ENCODE data around the gene PTER.

PTER gene, protein sequence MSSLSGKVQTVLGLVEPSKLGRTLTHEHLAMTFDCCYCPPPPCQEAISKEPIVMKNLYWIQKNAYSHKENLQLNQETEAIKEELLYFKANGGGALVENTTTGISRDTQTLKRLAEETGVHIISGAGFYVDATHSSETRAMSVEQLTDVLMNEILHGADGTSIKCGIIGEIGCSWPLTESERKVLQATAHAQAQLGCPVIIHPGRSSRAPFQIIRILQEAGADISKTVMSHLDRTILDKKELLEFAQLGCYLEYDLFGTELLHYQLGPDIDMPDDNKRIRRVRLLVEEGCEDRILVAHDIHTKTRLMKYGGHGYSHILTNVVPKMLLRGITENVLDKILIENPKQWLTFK

DNA sequence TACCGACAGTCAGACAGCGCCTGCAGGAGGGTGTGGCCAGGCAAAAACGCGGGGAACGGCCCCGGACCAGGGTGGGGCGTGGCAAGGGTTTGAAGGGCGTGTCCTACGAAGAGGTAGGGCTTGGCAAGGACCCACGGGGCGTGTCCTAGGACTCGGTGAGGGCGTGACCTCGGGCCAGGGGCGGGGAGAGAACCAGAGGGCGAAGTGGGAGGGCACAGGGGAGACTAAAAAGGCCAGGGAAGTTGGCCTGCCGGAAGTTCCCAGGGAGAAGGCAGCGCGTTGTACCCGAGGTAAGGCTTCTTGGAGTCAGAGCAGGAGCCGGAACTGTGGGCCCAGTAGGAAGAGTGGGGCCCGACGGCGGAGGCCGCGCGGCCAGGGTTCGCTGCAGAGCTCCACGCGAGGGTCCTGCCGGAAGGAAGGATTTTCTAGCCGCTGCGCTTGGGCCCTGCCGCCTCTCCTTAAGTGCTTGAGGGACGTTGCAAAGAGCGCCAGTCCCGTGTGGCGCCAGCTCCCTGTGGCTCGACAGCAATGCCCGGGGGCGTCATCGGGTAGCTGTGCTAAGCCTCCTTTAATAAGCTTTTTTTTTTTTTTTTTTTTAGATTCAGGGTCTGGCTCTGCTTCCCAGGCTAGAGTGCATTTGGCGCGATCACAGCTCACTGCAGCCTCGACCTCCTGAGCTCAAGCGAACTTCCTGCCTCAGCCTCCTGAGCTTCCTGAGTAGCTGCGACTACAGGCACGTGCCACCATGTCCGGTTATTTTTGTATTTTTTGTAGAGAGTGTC lies at the start of gene PTER:
Gene PTER, plus strand, starts transcription at position 253 of the 782 bp plus-strand sequence. CDS start 47,375 bp downstream, outside the sequence.
- DNase-seq, result no peak
- TF ChIP-seq, protein P1, sequence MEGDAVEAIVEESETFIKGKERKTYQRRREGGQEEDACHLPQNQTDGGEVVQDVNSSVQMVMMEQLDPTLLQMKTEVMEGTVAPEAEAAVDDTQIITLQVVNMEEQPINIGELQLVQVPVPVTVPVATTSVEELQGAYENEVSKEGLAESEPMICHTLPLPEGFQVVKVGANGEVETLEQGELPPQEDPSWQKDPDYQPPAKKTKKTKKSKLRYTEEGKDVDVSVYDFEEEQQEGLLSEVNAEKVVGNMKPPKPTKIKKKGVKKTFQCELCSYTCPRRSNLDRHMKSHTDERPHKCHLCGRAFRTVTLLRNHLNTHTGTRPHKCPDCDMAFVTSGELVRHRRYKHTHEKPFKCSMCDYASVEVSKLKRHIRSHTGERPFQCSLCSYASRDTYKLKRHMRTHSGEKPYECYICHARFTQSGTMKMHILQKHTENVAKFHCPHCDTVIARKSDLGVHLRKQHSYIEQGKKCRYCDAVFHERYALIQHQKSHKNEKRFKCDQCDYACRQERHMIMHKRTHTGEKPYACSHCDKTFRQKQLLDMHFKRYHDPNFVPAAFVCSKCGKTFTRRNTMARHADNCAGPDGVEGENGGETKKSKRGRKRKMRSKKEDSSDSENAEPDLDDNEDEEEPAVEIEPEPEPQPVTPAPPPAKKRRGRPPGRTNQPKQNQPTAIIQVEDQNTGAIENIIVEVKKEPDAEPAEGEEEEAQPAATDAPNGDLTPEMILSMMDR (IDR thresholded peaks at IDR 0.05; ENCODE audit: low read depth, low read length), result no peak
- Histone ChIP-seq H3K27ac (no peak within 1 kb of the TSS), H3K36me3 (no peaks in the 10 kb centered on the region), H3K9me3 (ENCODE audit: severe bottlenecking) (no peaks in the 10 kb centered on the region), H3K27me3 (ENCODE audit: insufficient read depth, low read depth, severe bottlenecking) (no peaks in the 10 kb centered on the region), H3K4me3 (ENCODE audit: low read depth, low read length) (no peak within 1 kb of the TSS)

DNA sequence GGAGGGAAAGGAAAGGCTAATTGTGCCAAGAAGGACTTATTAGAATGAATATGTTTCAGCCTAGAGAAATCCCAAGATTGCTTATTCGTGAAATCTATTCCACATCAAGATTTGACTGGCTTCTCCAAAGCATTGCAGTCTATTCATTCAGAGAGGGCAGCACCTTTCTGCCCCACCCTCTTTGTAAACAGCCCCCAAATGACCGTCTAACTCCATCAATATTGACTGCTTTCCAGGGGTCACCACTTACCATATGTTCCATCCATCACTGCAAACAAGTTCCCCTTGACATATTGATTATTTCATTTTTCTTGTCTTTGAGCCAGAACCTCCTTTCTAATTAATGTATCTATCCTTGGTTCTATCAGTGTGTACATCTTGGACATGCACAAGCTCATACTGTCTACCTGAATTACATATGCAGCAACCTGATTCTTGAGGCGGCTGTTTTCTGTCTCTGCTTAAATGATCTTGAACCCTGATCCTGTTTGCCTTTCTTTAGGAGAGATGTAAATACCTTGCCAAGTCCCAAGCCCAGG lies 44.2 kb upstream of the PTER start:
- Histone ChIP-seq H3K27me3 (ENCODE audit: insufficient read depth, low read depth, severe bottlenecking) (no peaks in the 10 kb centered on the region), H3K9me3 (ENCODE audit: severe bottlenecking) (no peaks in the 10 kb centered on the region), H3K4me3 (ENCODE audit: low read depth, low read length) (no peak overlapping the region), H3K27ac (no peak overlapping the region), H3K36me3 (no peaks in the 10 kb centered on the region)
- DNase-seq, result no peak
- TF ChIP-seq, protein P1 (IDR thresholded peaks at IDR 0.05; ENCODE audit: low read depth, low read length), result no peak

DNA sequence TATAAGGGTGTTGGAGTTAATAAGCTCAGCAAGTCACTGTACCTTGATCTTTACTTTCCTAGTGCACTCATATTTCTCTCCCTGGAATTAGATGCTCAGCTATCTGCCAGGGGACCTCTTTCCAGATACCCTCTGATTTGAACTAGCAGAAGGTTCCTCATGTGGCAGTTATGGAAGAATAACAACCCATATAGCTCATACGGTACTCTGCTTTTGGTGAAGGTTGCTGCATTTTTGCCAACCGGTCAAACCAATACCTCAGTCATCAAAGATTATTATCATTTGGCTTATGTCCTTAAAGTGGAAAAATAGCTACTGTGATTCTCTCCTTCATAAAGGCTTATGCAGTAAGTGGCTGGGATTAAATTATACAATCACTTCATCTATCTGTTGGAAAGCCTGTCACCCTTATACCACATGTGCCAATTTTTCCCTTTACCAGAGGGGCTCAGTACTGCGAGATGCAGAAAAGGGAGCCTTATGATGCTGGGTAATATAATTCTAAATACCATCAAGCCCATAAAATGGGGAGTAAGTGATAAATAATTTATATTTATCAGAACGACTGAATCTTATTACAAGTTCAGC lies 43.4 kb upstream of the PTER start:
- Histone ChIP-seq H3K4me3 (ENCODE audit: low read depth, low read length) (no peak overlapping the region), H3K27ac (no peak overlapping the region), H3K36me3 (no peaks in the 10 kb centered on the region), H3K27me3 (ENCODE audit: insufficient read depth, low read depth, severe bottlenecking) (no peaks in the 10 kb centered on the region), H3K9me3 (ENCODE audit: severe bottlenecking) (no peaks in the 10 kb centered on the region)
- TF ChIP-seq, protein P1 (IDR thresholded peaks at IDR 0.05; ENCODE audit: low read depth, low read length), result no peak
- no peak for DNase-seq

DNA sequence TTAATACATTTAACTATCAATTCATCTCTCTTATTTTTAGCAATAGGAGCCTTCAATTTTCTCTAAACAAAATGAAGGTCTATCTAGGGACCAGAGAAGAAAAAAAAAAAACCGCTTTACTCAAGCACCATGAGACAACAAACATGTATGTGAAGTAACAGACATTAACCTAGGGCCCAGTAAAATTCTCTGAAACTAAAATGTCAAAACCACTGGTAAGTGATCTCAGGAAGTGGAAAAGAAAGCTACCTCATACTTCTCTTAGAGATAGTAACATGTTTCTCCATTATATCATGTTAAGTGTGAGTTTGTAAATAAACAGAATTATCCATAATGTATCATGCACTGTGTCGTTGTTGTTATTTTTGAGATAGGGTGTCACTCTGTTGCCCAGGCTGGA lies 35.4 kb upstream of the PTER start:
- no peaks in the 10 kb centered on the region for H3K9me3 ChIP-seq (ENCODE audit: severe bottlenecking)
- TF ChIP-seq, protein P1 (IDR thresholded peaks at IDR 0.05; ENCODE audit: low read depth, low read length), result no peak
- no peak for DNase-seq
- no peak overlapping the region for H3K27ac ChIP-seq
- no peak overlapping the region for H3K4me3 ChIP-seq (ENCODE audit: low read depth, low read length)
- no peaks in the 10 kb centered on the region for H3K27me3 ChIP-seq (ENCODE audit: insufficient read depth, low read depth, severe bottlenecking)
- H3K36me3 ChIP-seq, result no peaks in the 10 kb centered on the region

DNA sequence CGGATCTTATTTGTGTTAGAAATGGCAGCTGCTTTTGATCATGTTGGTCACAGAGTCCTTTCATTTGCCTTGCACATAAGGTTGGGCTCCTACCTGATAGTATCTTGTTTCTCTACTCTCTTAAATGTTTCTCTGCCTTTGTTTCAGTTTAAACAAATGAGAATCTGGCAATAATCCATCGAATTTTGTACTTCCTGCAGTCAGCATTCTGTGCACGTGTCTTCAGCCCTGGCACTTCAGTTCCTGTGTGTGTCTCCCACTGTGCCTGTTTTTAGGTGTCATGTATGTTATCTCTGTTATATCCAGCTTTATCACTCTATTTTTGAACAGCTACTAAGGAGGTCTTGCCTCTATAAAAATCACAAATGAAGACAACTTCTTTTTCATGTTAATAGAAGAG lies 28.4 kb upstream of the PTER start:
- Histone ChIP-seq H3K27ac (no peak overlapping the region), H3K36me3 (no peaks in the 10 kb centered on the region), H3K4me3 (ENCODE audit: low read depth, low read length) (no peak overlapping the region), H3K9me3 (ENCODE audit: severe bottlenecking) (no peaks in the 10 kb centered on the region), H3K27me3 (ENCODE audit: insufficient read depth, low read depth, severe bottlenecking) (no peaks in the 10 kb centered on the region)
- TF ChIP-seq, protein P1 (IDR thresholded peaks at IDR 0.05; ENCODE audit: low read depth, low read length), result no peak
- DNase-seq, result no peak
